SU-DHL-6 (cell line): ENCODE results near the gene GDF7.

Source experiments
- EZH2phosphoT487 ChIP-seq: fragments of 200-600 bp; sonication (generic), shearing (Covaris generic); conservative IDR thresholded peaks from 2 replicates; pipeline ENCODE4 v1.6.1; 2018; ENCODE audit warnings: mild to moderate bottlenecking, antibody characterized with exemption, low read length, moderate library complexity, mixed read lengths
- TF ChIP-seq, protein P1 (sequence below): fragments of 200-600 bp; sonication (generic); IDR thresholded peaks from one replicate; pipeline ENCODE4 v1.5.1; 2017; ENCODE audit warnings: antibody characterized with exemption, mild to moderate bottlenecking, low read length, moderate library complexity; ENCODE audit not compliant: insufficient read depth, poor library complexity, severe bottlenecking

DNA sequence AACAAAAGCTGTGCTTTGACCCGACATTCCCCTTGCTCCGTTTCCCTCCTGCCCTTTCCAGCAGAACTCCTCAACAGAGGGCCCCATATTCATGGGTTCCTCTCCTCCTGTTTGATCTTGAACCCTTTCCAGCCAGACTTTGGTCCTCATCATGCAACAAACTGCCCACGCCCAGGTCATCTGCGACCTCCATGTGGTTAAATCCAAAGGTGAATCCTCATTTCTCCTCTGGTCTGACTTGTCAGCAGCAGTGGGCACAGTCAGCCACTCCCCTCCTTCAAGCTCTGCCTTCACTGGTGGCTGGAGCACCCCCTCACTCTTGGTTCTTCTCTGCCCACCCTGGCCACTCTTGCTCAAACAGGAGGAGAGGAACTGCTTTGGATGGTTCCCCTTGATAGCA is 18.7 kb upstream of the GDF7 start:
- TF ChIP-seq, protein P1, sequence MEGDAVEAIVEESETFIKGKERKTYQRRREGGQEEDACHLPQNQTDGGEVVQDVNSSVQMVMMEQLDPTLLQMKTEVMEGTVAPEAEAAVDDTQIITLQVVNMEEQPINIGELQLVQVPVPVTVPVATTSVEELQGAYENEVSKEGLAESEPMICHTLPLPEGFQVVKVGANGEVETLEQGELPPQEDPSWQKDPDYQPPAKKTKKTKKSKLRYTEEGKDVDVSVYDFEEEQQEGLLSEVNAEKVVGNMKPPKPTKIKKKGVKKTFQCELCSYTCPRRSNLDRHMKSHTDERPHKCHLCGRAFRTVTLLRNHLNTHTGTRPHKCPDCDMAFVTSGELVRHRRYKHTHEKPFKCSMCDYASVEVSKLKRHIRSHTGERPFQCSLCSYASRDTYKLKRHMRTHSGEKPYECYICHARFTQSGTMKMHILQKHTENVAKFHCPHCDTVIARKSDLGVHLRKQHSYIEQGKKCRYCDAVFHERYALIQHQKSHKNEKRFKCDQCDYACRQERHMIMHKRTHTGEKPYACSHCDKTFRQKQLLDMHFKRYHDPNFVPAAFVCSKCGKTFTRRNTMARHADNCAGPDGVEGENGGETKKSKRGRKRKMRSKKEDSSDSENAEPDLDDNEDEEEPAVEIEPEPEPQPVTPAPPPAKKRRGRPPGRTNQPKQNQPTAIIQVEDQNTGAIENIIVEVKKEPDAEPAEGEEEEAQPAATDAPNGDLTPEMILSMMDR: no peak
- no peak for TF ChIP-seq EZH2phosphoT487
